Naive thymus-derived CD4-positive, alpha-beta T cell (primary cell): Measurements from ENCODE around the gene MAN1C1. TPM values are rescaled to one million over a fixed set of nuclear protein-coding genes. Genes with fewer than 3 reads are reported as not detected.
"Not testable (repeated sequence)": the region's sequence is repeated elsewhere in the genome, so short reads cannot be mapped to it uniquely, and the experiment has no call there.

ENCODE experiments used
- ATAC-seq: fragments of 150-1000 bp; cut with Tn5 transposase; 2 replicates; pipeline ENCODE4 v1.10.0; 2021; ENCODE audit warnings: mild to moderate bottlenecking, moderate library complexity
- CTCF ChIA-PET: fragments of 350-600 bp; sonication (Branson Sonifier 250); formaldehyde crosslinking; loops from one replicate; lab custom pipeline; 2021; ENCODE audit warnings: antibody characterized with exemption; lab: Charles Lee
- POLR2A ChIA-PET: fragments of 350-600 bp; sonication (Branson Sonifier 250); formaldehyde crosslinking; loops from one replicate; lab custom pipeline; 2021; ENCODE audit warnings: antibody characterized with exemption, inconsistent platforms; lab: Charles Lee
- DNase-seq, 9 donors: peaks; one replicate each; pipeline versions ENCODE4 v3.0.0 to v3.0.0-alpha.2; 2020 to 2022; ENCODE audit warnings: mixed read lengths in 1 of 9
- H3K27ac ChIP-seq: one replicate; pipeline ENCODE4 v1.7.0; 2013; ENCODE audit warnings: mild to moderate bottlenecking, low read depth, low read length, moderate library complexity
- H3K27me3 ChIP-seq, 2 donors: one replicate each; pipeline ENCODE4 v1.7.0; 2013; ENCODE audit warnings: low read length in 2 of 2, mild to moderate bottlenecking in 2 of 2, moderate library complexity in 2 of 2; ENCODE audit not compliant: control insufficient read depth in 2 of 2, insufficient read depth in 2 of 2
- H3K36me3 ChIP-seq, 3 experiments: 1 replicate in 2 of 3; 2 replicates in 1 of 3; pipeline ENCODE4 v1.7.0; 2013; ENCODE audit warnings: low read length in 3 of 3, mild to moderate bottlenecking in 3 of 3, moderate library complexity in 1 of 3; ENCODE audit not compliant: insufficient read depth in 3 of 3, control insufficient read depth in 2 of 3
- H3K4me1 ChIP-seq, 2 donors: one replicate each; pipeline ENCODE4 v1.7.0; 2013; ENCODE audit warnings: low read length in 2 of 2, mild to moderate bottlenecking in 2 of 2, moderate library complexity in 1 of 2; ENCODE audit not compliant: control insufficient read depth in 2 of 2, insufficient read depth in 2 of 2
- H3K4me3 ChIP-seq: 2 replicates; pipeline ENCODE4 v1.7.0; 2013; ENCODE audit warnings: mild to moderate bottlenecking, low read length
- H3K9me3 ChIP-seq, 3 experiments: 1 replicate in 2 of 3; 2 replicates in 1 of 3; pipeline ENCODE4 v1.7.0; 2013; ENCODE audit warnings: low read length in 3 of 3; ENCODE audit not compliant: control insufficient read depth in 2 of 3
- H3K27ac Mint-ChIP-seq, 9 donors: one replicate each; pipeline ENCODE4 v1.8.0; 2020 to 2022; ENCODE audit warnings: mixed read lengths in 9 of 9, mild to moderate bottlenecking in 8 of 9, moderate library complexity in 5 of 9, inconsistent platforms in 2 of 9
- H3K27me3 Mint-ChIP-seq, 5 donors: one replicate each; pipeline ENCODE4 v1.8.0; 2021 to 2022; ENCODE audit warnings: mixed read lengths in 5 of 5, mild to moderate bottlenecking in 1 of 5
- H3K36me3 Mint-ChIP-seq, 5 donors: one replicate each; pipeline ENCODE4 v1.8.0; 2020 to 2022; ENCODE audit warnings: mixed read lengths in 5 of 5, mild to moderate bottlenecking in 3 of 5, inconsistent platforms in 1 of 5
- H3K4me1 Mint-ChIP-seq, 7 donors: one replicate each; pipeline ENCODE4 v1.8.0; 2020 to 2022; ENCODE audit warnings: mixed read lengths in 7 of 7, mild to moderate bottlenecking in 3 of 7, inconsistent platforms in 1 of 7
- H3K4me3 Mint-ChIP-seq, 10 donors: one replicate each; pipeline ENCODE4 v1.8.0; 2020 to 2022; ENCODE audit warnings: mild to moderate bottlenecking in 10 of 10, mixed read lengths in 10 of 10, moderate library complexity in 6 of 10, inconsistent platforms in 2 of 10
- H3K9me3 Mint-ChIP-seq, 11 donors: one replicate each; pipeline ENCODE4 v1.8.0; 2020 to 2022; ENCODE audit warnings: mixed read lengths in 11 of 11, mild to moderate bottlenecking in 4 of 11, inconsistent platforms in 1 of 11, moderate library complexity in 1 of 11
- intact Hi-C, 2 donors: fragments of 100-400 bp; cut with micrococcal nuclease; formaldehyde crosslinking; loops; one replicate each; pipeline ENCODE4 v1.15.1; 2023
- polyA plus RNA-seq, 2 donors: library from polyadenylated mRNA; unstranded; fragments of 300-500 nt; fragmentation: Illumina TruSeq; gene quantifications; one replicate each; pipeline ENCODE4 v1.2.3, GENCODE V29; 2021
- total RNA-seq, 6 experiments: library from RNA in 5 of 6; stranded (reverse) in 5 of 6; gene quantifications; 1 replicate in 5 of 6; 2 replicates in 1 of 6; pipeline ENCODE4 v1.2.3 and lab custom pipeline; 2021 to 2026

Gene MAN1C1
- total and polyA plus RNA-seq, 7 experiments from 2014 or later: 16.0 to 85.5 (median 61.0) TPM

- H3K27me3 ChIP-seq: no peaks in the 10 kb centered on the region
- Mint-ChIP-seq H3K27me3 (peaks cover 0 to 61% (median 0%) of the 10 kb centered on the region in 5 donors), H3K27ac (peak overlapping the region in 7 of 9 donors; percentile 23 to 90 (median 62)), H3K4me1 (peaks cover 24 to 87% (median 81%) of the 10 kb centered on the region in 7 donors), H3K9me3 (peaks cover 0 to 2% (median 0%) of the 10 kb centered on the region in 11 donors), H3K4me3 (peak overlapping the region in 1 of 10 donors; percentile 25), H3K36me3 (peaks cover 0 to 16% (median 9%) of the 10 kb centered on the region in 5 donors)
- H3K36me3 ChIP-seq: peaks cover 0 to 22% (median 0%) of the 10 kb centered on the region in 3 experiments
- H3K9me3 ChIP-seq: no peaks in the 10 kb centered on the region
- intact Hi-C loops: loop anchor here in 1 of 2 donors (1.0 kb wide), 1 partner anchor 73 kb away; no protein-coding TSS in a partner anchor
- POLR2A ChIA-PET: interaction anchor here (0.6 to 2.9 kb wide), 6 partner anchors 10 to 74 kb away, joined by 3 to 12 read pairs (median 4); no protein-coding TSS in a partner anchor
- peaks cover 0 to 59% of the 10 kb centered on the region in 2 donors for H3K4me1 ChIP-seq
- peak; percentile 67 for ATAC-seq
- no peak overlapping the region for H3K27ac ChIP-seq
- CTCF ChIA-PET: interaction anchor here (0.8 to 1.9 kb wide), 10 partner anchors 14 to 152 kb away, joined by 3 to 7 read pairs (median 4); no protein-coding TSS in a partner anchor
- peak in 1 of 9 donors; percentile 29 for DNase-seq
- no peak overlapping the region for H3K4me3 ChIP-seq
Measured at GRCh38 chr1:25692560-25692959, 76.0 kb downstream of the MAN1C1 start.

DNA sequence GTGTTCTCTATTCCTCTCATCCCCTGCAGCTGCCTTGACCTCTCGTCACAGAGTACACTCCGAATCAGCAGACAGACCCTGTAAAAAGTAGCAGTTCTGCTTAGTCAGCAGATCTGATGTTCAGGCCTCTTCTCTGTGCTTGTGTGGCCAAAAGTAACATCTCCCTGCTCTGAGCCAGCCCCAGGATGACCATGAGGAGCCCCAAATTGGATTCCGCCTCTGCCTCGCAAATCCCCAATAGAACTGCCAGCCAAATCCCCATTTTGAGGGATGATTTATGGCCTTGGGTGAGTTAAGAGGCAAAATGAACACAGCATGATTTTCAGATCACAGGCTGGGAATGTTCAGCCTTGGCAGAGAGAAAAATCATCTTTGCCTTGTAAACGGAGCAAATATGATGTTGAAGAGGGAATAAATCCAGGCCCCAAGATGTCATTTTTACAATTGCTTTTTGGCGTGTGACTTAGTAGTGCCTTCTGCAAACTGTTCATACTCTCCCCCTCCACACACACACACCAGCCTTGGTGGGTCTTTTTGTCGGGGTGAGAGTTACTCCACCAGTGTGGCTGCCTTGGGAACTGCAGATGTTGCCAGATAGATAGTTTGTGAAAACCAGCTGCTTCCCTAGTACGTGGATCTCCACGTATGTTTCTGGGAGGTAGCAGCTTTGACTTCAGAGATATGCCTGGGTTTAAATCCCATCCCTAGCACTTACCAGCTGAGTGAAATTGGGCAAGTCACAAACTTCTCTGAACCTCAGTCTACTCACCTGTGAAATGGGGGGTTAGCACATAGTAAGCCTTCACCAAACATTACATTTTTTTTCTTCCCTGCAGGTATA is 77.8 kb downstream of the MAN1C1 start:
- Mint-ChIP-seq H3K27ac (peak overlapping the region in 8 of 9 donors; percentile 59 to 89 (median 74)), H3K4me3 (no peak overlapping the region), H3K4me1 (peaks cover 27 to 88% (median 73%) of the 10 kb centered on the region in 7 donors), H3K27me3 (peaks cover 0 to 52% (median 0%) of the 10 kb centered on the region in 5 donors), H3K36me3 (peaks cover 0 to 16% (median 5%) of the 10 kb centered on the region in 5 donors), H3K9me3 (peaks cover 0 to 2% (median 0%) of the 10 kb centered on the region in 11 donors)
- intact Hi-C loops: no loop called here
- peaks cover 0 to 17% (median 0%) of the 10 kb centered on the region in 3 experiments for H3K36me3 ChIP-seq
- CTCF ChIA-PET: interaction anchor here (0.9 to 1.6 kb wide), 4 partner anchors 52 to 81 kb away, joined by 3 to 4 read pairs (median 4); no protein-coding TSS in a partner anchor
- H3K9me3 ChIP-seq: no peaks in the 10 kb centered on the region
- POLR2A ChIA-PET: interaction anchor here (0.6 to 2.9 kb wide), 4 partner anchors 8 to 67 kb away, joined by 3 to 10 read pairs (median 3); no protein-coding TSS in a partner anchor
- no peaks in the 10 kb centered on the region for H3K27me3 ChIP-seq
- DNase-seq (no peak), ATAC-seq (no peak)
- H3K27ac ChIP-seq: no peak overlapping the region
- no peak overlapping the region for H3K4me3 ChIP-seq
- peaks cover 0 to 67% of the 10 kb centered on the region in 2 donors for H3K4me1 ChIP-seq

GRCh38 chr1:25695090-25695770 is 78.6 kb downstream of the MAN1C1 start:
- Mint-ChIP-seq H3K36me3 (peaks cover 0 to 16% (median 5%) of the 10 kb centered on the region in 5 donors), H3K4me3 (peak overlapping the region in 6 of 10 donors; percentile 1 to 69 (median 38)), H3K27ac (peak overlapping the region in 8 of 9 donors; percentile 65 to 89 (median 74)), H3K27me3 (peaks cover 0 to 53% (median 0%) of the 10 kb centered on the region in 5 donors), H3K9me3 (peaks cover 0 to 2% (median 0%) of the 10 kb centered on the region in 11 donors), H3K4me1 (peaks cover 29 to 88% (median 70%) of the 10 kb centered on the region in 7 donors)
- H3K9me3 ChIP-seq: no peaks in the 10 kb centered on the region
- ChIA-PET POLR2A (interaction anchor here (0.6 to 2.9 kb wide), 3 partner anchors 11 to 67 kb away, joined by 3 to 10 read pairs (median 3); no protein-coding TSS in a partner anchor), CTCF (interaction anchor here (0.9 to 1.3 kb wide), 3 partner anchors 53 to 80 kb away, joined by 3 to 4 read pairs (median 3); no protein-coding TSS in a partner anchor)
- peaks cover 0 to 63% of the 10 kb centered on the region in 2 donors for H3K4me1 ChIP-seq
- peaks cover 0 to 21% (median 0%) of the 10 kb centered on the region in 3 experiments for H3K36me3 ChIP-seq
- ATAC-seq (no peak), DNase-seq (no peak)
- intact Hi-C loops: no loop called here
- H3K27ac ChIP-seq: no peak overlapping the region
- H3K4me3 ChIP-seq: no peak overlapping the region
- no peaks in the 10 kb centered on the region for H3K27me3 ChIP-seq

DNA sequence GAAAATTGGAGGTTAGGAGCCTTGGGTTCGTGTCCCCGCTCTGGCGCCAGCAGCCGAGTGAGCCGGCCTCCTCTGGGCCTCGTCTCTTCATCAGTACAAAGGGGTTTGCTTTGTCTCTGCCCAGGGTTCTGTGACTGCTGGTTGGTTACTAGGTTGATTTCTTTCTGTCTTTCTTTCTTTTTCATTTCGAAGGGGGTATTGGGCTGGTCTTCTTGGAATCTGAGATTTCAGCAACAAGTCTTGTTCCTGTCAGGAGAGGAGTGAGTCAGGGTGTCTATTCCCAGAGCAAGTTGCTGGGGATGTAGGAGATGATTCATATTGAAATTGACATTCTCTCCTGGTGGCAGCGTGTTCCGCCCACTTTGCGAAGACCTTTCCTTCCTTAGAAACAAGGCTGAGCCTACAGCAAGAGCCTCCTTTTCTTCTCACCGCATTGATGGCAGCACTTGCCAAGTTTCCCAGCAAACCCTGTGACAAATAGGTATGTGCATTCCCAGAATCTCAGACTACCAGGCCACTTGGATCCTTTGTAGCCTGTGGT is 79.2 kb downstream of the MAN1C1 start:
- peaks cover 0 to 2% (median 0%) of the 10 kb centered on the region in 11 donors for H3K9me3 Mint-ChIP-seq
- ChIA-PET POLR2A (interaction anchor here (0.6 kb wide), 1 partner anchor 56 kb away, joined by 3 read pairs; no protein-coding TSS in a partner anchor), CTCF (interaction anchor here (0.6 to 2.5 kb wide), 3 partner anchors 29 to 76 kb away, joined by 3 to 19 read pairs (median 4); no protein-coding TSS in a partner anchor)
- peaks cover 0 to 11% (median 6%) of the 10 kb centered on the region in 5 donors for H3K36me3 Mint-ChIP-seq
- ATAC-seq: no peak
- H3K4me3 Mint-ChIP-seq: peak overlapping the region; percentile 1 to 73 (median 29)
- peaks cover 0 to 57% of the 10 kb centered on the region in 2 donors for H3K4me1 ChIP-seq
- peak overlapping the region; percentile 8 for H3K27ac ChIP-seq
- no peaks in the 10 kb centered on the region for H3K27me3 ChIP-seq
- DNase-seq: no peak
- peaks cover 0 to 50% (median 0%) of the 10 kb centered on the region in 5 donors for H3K27me3 Mint-ChIP-seq
- peak overlapping the region in 8 of 9 donors; percentile 65 to 89 (median 74) for H3K27ac Mint-ChIP-seq
- intact Hi-C loops: loop anchor here in 1 of 2 donors (1.0 to 2.0 kb wide), 4 partner anchors 8 to 101 kb away; no protein-coding TSS in a partner anchor
- no peaks in the 10 kb centered on the region for H3K9me3 ChIP-seq
- no peak overlapping the region for H3K4me3 ChIP-seq
- H3K36me3 ChIP-seq: peaks cover 0 to 25% (median 0%) of the 10 kb centered on the region in 3 experiments
- H3K4me1 Mint-ChIP-seq: peaks cover 28 to 87% (median 71%) of the 10 kb centered on the region in 7 donors

DNA sequence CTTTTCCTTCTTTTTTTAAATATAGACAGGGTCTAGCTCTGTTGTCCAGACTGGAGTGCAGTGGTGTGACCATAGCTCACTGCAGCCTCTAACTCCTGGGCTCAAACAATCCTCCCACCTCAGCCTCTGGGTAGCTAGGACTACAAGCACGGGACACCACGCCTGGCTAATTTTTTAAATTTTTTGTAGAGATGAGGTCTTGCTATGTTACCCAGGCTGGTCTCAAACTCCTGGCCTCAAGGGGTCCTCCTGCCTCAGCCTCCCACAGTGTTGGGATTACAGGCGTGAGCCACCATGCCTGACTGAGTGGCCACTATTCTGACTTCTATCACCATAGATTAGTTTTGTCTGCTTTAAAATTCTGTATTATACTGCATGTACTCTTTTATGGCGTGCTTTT is 80.1 kb downstream of the MAN1C1 start:
- not testable (repeated sequence) for H3K36me3 Mint-ChIP-seq

More for the DNA sequence above, 80.1 kb downstream of the MAN1C1 start:
- Histone ChIP-seq H3K36me3 (peaks cover 0 to 27% (median 0%) of the 10 kb centered on the region in 3 experiments), H3K4me1 (peaks cover 0 to 55% of the 10 kb centered on the region in 2 donors), H3K27ac (peak overlapping the region; percentile 35)
- ChIA-PET CTCF (interaction anchor here (0.6 to 2.5 kb wide), 6 partner anchors 25 to 102 kb away, joined by 3 to 19 read pairs (median 4); no protein-coding TSS in a partner anchor), POLR2A (interaction anchor here (0.6 to 2.0 kb wide), 8 partner anchors 13 to 78 kb away, joined by 3 to 10 read pairs (median 5); no protein-coding TSS in a partner anchor)
- H3K9me3 ChIP-seq, ATAC-seq, DNase-seq, H3K9me3 Mint-ChIP-seq, H3K4me3 ChIP-seq, H3K27me3 ChIP-seq: not testable (repeated sequence)
- Mint-ChIP-seq H3K27me3 (peaks cover 0 to 46% (median 0%) of the 10 kb centered on the region in 5 donors), H3K4me3 (peak overlapping the region in 5 of 10 donors; percentile 51 to 63 (median 53)), H3K4me1 (peaks cover 26 to 79% (median 66%) of the 10 kb centered on the region in 7 donors), H3K27ac (peak overlapping the region in 8 of 9 donors; percentile 70 to 89 (median 78))
- intact Hi-C loops: loop anchor here in 1 of 2 donors (1.0 to 2.0 kb wide), 4 partner anchors 8 to 100 kb away; no protein-coding TSS in a partner anchor
